A549 treated with RU486 at 1 μM for 4 hours (cell line): Measurements from ENCODE around the gene NEURL1B. TPM values are rescaled to one million over a fixed set of nuclear protein-coding genes. Genes with fewer than 3 reads are reported as not detected.

Experiments used
- total RNA-seq: library from RNA; stranded (reverse); fragments of 200-300 nt; extraction: Qiagen RNA extraction; gene quantifications from 5 replicates; pipeline ENCODE4 v1.2.3, GENCODE V29; 2022; ENCODE audit warnings: low read depth

NEURL1B gene, protein sequence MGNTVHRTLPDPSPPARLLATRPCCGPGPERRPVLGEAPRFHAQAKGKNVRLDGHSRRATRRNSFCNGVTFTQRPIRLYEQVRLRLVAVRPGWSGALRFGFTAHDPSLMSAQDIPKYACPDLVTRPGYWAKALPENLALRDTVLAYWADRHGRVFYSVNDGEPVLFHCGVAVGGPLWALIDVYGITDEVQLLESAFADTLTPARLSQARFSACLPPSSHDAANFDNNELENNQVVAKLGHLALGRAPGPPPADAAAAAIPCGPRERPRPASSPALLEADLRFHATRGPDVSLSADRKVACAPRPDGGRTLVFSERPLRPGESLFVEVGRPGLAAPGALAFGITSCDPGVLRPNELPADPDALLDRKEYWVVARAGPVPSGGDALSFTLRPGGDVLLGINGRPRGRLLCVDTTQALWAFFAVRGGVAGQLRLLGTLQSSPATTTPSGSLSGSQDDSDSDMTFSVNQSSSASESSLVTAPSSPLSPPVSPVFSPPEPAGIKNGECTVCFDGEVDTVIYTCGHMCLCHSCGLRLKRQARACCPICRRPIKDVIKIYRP
- 2.1 to 3.5 TPM (median 2.7 TPM) in 5 replicates for total RNA-seq

DNA sequence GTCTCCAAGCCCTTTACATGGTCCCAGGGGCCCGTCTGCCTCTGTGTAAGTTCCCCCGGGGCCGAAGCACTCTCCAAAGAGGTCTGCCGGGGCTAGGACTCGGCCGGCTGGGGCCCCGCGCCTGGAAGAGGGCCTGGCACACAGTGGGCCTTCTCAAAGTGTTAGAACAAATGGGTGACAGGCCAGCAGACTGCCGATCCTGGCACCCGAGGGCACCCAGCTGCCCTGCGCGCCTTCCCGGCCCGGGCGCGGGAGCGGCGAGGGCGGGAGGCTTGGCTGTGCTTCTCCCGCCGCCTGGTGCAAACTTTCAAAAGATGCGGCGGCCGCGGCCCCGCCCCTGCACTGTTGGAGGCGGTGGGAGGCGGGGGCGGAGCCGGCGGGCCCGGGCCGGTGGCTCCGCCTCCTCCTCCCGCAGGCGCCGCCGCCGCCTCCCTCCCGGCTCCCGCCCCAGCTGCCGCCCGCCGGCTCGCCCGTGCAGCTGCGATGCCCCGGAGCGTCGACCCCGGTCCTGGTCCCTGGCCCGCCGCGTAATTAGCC is at the start of gene NEURL1B:
TSS of gene NEURL1B (plus strand) at position 442 of the 537 bp plus-strand sequence. CDS start 144 bp downstream, outside the sequence.

Other genes starting within 250 kb of the NEURL1B start
- 11.2 to 17.8 TPM (median 16.2 TPM) in 5 replicates for gene SH3PXD2B, start 186.7 kb upstream of the NEURL1B start, total RNA-seq
- 247 to 413 TPM (median 371 TPM) in 5 replicates for gene DUSP1, start 129.9 kb downstream of the NEURL1B start, total RNA-seq
- gene ERGIC1, start 193.0 kb downstream of the NEURL1B start, total RNA-seq = 247 to 318 TPM (median 297 TPM) in 5 replicates